ENCODE measurements around the gene KRTAP5-4.
"Not testable (repeated sequence)": the region's sequence is repeated elsewhere in the genome, so short reads cannot be mapped to it uniquely, and the experiment has no call there.

Gene KRTAP5-4

GRCh38 chr11:1652771-1653540, 31.0 kb upstream of the KRTAP5-4 start:
- DNase-seq: peak; percentile 59

- DNase-seq: no peak
These were observed 30.5 kb upstream of the KRTAP5-4 start for GRCh38 chr11:1652442-1652770.

- DNase-seq: no peak
These were observed 30.1 kb upstream of the KRTAP5-4 start for GRCh38 chr11:1652026-1652425.

GRCh38 chr11:1651411-1651980, 29.6 kb upstream of the KRTAP5-4 start:
- DNase-seq: no peak

GRCh38 chr11:1650918-1651262, 29.0 kb upstream of the KRTAP5-4 start:
- DNase-seq: no peak

GRCh38 chr11:1650034-1650917, 28.3 kb upstream of the KRTAP5-4 start:
- no peak for DNase-seq

GRCh38 chr11:1648653-1649420, 26.9 kb upstream of the KRTAP5-4 start:
- no peak for DNase-seq

- no peak for DNase-seq
These were observed 26.1 kb upstream of the KRTAP5-4 start for GRCh38 chr11:1647901-1648652.

GRCh38 chr11:1646540-1646939, 24.6 kb upstream of the KRTAP5-4 start:
- not testable (repeated sequence) for DNase-seq

- DNase-seq: peak; percentile 21
These were observed 23.5 kb upstream of the KRTAP5-4 start for GRCh38 chr11:1645357-1645821.

GRCh38 chr11:1644601-1645356, 22.8 kb upstream of the KRTAP5-4 start:
- DNase-seq: no peak

GRCh38 chr11:1643146-1643690, 21.3 kb upstream of the KRTAP5-4 start:
- DNase-seq: no peak

- DNase-seq: no peak
These were observed 20.6 kb upstream of the KRTAP5-4 start for GRCh38 chr11:1642288-1643145.

GRCh38 chr11:1641096-1641495, 19.2 kb upstream of the KRTAP5-4 start:
- no peak for DNase-seq

- peak; percentile 31 for DNase-seq
These were observed 18.4 kb upstream of the KRTAP5-4 start for GRCh38 chr11:1640076-1640946.

GRCh38 chr11:1639666-1640065, 17.7 kb upstream of the KRTAP5-4 start:
- DNase-seq: no peak

GRCh38 chr11:1639102-1639620, 17.2 kb upstream of the KRTAP5-4 start:
- DNase-seq: no peak

- DNase-seq: no peak
These were observed 16.4 kb upstream of the KRTAP5-4 start for GRCh38 chr11:1638344-1638743.

GRCh38 chr11:1637628-1638027, 15.7 kb upstream of the KRTAP5-4 start:
- peak; percentile 43 for DNase-seq
